Mesenteric fat pad (tissue), 1 donor: ENCODE measurements around the gene KLHL7. TPM values are rescaled to one million over a fixed set of nuclear protein-coding genes. Genes with fewer than 3 reads are reported as not detected.
"Not testable (repeated sequence)": the region's sequence is repeated elsewhere in the genome, so short reads cannot be mapped to it uniquely, and the experiment has no call there.

ENCODE experiments used
- DNase-seq: peaks from one replicate; pipeline ENCODE4 v3.0.0-alpha.2; 2020; ENCODE audit warnings: low spot score
- total RNA-seq: library from RNA; stranded (reverse); fragmentation: NEBNext Ultra II Directional; extraction: Animal tissue kit (Norgen Biotek cat#: 25700); gene quantifications from one replicate; pipeline ENCODE4 v1.2.1, GENCODE V29; 2021
- donor health status: DM: yes; HTN: yes; CAD: no.

The KLHL7 gene
- total RNA-seq, 1 donor from 2014 or later = 18.9 TPM

DNA sequence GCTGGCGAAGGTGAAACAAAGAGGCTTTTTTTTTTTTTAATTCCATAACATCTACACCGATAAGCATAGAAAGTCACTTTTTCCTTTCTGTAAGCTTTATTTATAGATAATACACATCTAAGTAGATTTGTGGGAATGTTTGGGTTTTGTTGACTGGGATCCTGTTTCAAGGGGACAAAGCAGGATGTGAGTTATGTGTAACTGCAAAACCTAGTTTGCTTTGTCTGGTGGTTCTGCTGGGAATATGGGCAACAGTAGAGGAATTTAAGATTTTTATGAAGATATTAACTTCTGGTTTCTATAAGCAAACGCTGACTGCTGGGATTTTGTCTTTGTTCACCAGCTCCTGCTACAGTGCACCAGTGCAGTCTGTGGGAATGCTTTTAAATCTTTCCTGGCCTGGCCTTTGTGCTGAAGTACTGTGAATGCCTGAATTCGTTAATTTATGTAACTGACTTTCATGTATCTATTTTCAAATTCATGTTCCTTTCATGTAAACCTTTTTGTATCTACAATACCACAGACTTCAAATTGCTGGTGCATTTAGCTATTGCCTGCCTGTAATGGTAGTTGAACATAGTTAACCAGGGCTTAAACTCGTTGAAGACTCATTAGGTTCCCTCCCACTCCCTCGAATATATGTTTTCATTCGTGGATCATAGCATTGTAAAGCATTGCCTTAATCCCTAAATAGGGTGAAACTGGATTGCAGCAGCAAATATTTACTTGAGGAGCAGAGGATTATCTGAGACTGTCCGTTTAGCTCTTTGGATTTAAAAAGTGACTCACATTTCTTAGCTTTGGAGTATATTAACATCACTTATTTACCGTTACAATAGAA is 1.5 kb downstream of the KLHL7 start:
- DNase-seq = no peak

DNA sequence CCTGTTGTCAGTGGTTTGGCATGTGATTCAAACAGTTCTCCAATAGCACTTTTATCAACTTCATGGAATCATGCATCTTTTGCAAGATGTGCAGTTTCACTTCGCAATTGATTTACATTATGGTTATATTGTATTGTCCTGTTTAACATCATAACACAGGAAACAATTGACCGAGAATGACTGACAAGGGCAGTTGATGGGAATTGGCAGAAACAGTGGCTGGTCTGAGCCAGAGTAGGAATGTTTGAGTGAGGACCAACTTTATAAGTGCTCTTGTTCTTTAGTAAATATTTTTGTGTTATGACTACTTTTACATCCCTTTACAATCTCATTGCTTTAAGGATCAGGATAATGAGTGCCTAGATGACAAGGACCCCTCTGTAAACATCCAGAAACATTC is 2.2 kb downstream of the KLHL7 start:
- DNase-seq = no peak

DNA sequence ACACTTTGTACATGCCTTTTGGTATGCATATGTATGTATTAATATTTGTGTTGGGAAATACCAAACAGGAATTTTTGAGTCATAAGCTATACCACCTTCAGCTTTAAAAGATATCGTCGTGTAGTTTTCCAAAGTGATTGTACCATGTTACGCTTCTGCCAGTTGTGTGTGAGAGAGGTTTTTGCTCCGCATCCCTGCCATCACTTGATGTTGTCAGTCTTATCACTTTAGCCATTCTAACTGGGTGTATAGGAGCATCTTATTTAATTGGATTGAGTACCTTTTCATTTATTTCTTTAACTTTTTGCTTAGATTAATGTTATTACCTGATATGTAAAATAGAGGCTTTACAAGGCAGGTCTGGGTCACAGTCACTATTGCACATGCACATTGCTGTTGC is 3.4 kb downstream of the KLHL7 start:
- DNase-seq = no peak

DNA sequence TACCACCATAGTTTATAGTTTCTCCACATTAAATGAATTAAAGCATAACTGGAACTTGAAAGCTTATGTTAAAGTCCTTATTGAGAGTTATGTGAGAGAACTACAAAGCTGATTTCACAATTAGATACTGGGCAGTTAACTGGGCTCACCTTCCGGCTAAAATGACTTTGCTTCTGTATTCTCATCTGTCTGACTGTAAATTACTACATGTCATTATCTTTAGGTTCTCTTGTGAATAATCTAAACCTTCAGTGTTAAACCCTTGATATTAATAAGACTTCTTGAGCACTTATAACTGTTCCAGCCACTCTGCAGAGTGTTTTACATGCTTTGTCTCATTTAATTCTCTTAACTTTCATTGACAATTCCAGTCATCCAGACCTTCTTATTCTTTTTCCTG is 3.9 kb downstream of the KLHL7 start:
- no peak for DNase-seq

DNA sequence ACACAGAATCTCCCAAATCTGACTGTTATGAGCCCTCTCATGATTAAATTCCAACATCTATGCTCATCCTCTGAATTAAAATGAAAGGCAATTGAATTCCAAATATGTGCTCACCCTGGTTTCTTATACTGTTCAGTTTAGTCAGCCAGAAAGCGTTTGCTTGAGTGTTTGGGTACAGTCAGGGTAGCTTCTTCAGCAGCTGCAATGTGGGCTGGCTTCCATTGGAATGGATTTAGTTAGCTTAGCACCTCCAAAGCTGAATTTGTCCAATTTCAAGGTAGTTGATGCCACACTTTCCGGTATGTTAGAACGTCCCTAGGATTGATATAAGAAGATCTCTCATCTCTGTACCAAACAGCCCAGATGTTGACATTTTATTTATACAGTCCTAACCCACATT is 9.3 kb downstream of the KLHL7 start:
- no peak for DNase-seq

DNA sequence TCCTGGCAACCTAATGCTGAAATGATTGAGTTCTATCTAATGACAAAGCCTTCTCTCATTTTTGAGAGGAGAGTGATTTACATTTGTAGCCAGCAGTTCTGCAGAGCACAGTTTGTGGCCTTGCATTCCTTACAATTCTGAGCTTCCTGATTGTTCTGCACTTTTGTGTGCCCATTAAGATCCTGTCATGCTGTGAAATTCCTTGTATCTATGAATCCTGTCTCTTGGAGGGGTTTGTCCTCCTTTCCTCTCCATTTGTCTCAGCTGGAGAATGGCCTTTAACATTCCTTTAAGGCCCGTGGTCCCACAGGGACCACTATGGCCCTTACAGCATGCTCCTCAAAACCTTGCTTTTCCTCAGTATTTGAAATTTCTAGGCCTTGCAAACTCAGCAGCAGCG is 10.4 kb downstream of the KLHL7 start:
- DNase-seq = no peak

DNA sequence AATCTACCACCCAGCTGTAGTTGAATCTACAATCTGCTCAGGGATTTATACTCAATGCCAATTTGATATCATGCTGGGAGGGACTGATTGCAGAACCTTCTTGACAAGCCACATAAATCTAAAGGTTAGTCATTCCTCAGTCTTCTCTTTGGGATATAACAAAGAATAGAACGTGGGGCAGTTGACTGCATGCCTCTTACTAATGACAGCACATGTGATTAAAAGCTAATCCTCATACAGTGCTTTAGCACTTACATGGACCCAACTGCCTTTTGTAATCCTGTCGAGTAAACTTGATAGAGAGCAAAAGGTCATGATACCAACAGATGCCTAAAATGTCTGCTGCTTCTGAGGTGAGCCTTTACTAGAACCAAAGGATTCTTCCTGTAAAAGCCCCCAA is 12.3 kb downstream of the KLHL7 start:
- DNase-seq = no peak

DNA sequence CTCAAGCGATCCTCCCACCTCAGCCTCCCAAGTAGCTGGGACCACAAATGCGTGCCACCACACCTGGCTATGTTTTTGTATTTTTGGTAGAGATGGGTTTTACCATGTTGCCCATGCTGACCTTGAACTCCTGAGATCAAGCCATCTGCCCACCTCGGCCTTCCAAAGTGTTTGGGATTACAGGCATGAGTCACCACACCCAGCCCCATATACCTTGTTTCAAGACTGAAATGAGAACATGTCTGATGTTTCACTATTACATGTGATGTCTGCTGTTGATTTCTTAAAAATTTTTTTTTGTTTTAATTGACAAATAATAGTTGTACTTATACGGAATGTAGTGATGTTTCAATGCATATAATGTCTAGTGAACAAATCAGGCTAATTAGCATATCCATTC is 14.5 kb downstream of the KLHL7 start:
- no peak for DNase-seq

DNA sequence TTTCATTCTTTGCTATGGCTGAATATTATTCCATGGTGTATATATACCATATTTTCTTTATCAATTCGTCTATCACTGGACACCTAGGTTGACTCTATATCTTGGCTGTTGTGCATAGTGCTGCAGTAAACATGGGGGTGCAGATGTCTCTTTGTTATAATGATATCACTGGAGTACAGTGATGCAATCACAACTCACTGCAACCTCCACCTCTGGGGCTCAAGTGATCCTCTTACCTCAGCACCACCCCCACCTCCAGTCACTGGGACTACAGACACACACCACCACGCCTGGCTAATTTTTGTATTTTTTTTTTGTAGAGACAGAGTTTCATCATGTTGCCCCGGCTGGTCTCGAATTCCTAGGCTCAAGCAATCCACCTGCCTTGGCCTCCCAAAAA is 15.6 kb downstream of the KLHL7 start:
- no peak for DNase-seq

DNA sequence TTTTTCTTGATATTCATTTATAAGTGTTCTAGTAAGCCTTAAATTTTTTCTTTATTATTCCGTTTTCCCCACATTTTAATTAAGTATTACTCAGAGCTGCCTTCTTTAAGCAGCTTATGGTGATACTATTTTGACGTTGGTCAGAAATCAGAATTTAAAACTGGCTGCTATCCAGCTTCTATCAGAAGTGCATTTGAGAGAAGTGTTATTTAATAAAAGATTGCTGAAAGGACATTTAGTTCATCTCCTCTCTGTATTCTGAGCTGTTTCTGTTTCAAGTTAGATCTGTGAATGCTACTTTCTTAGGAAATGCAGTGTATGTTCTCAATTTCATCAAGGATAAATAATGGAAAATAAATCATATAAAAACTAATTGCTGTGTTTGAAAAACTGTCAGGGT is 17.4 kb downstream of the KLHL7 start:
- DNase-seq = no peak

DNA sequence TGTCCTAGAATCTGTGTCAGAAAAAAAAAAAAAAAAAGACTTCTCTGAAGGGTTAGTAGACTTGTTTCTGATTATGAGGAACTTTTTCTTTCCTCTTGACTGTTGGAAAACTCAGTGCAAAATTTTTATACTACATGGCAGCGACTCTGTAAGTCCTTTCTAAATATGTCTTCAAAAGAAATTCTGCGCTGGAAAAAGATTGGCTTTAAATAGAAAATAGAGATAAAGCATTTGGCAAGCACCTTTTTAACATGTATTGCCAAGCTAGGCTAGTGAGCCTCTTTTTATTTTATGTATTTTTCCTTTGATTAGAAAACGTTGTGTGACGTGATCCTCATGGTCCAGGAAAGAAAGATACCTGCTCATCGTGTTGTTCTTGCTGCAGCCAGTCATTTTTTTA is 17.9 kb downstream of the KLHL7 start:
- DNase-seq = no peak

DNA sequence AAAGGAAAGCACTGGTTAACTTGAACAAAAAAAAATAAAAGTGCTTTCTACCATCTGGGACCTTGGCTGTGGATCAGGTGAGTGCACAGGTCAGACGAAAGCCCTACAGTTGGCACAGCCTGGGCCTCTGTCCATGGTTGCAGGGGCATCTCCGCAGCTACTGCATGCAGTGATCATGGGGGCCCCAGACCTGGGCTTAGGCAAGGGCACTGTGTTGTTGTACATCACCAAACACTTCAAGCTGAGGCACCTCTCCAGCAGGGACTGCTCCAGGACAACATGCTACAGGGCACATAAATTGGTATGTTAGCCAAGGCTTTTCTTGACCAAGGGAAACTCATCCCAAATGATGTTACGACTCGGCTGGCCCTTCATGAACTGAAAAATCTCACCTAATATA is 23.5 kb downstream of the KLHL7 start:
- no peak for DNase-seq

DNA sequence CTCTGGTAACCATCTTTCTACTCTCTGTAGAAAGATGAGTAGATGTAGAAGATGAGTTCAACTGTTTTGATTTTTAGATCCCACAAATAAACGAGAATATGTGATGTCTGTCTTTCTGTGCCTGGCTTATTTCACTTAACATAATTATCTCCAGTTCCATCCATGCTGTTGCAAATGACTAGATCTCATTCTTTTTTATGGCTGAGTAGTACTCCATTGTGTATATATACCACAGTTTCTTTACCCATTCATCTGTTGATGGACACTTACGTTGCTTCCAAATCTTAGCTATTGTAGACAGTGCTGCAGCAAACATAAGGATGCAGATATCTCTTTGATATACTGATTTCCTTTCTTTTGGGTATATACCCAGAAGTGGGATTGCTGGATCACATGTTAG is 26.2 kb downstream of the KLHL7 start:
- not testable (repeated sequence) for DNase-seq

DNA sequence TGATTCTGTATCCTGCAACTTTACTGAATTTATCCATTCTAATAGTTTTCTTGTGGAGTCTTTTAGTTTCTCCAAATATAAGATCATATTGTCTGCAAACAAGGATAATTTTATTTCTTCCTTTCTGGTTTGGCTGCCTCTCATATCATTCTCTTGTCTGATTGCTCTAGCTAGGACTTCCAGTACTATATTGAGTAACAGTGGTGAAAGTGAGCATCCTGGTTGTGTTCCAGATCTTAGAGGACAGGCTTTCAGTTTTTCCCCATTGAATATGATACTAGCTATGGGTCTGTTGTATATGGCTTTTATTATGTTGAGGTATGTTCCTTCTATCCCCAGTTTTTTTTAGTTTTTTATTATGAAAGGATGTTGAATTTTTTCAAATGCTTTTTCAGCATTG is 28.2 kb downstream of the KLHL7 start:
- DNase-seq = no peak

DNA sequence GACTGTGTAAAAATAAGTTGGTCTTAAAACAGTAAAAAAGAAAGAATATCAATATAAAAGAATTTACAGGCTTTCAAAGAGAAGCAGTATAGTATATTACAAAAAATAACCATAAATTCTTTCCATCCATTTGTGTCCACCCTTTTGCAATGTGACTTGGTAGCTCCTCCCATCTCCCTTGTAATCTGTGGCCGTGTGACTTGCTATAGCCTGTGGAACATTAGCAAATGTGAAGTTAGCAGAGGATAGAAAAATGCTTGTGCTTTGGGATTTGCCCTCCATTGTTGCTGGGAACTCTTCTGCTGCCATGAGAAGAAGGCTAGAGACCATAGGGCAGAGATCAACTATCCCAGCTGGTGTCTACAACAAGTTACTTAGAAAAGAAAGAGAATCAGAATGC is 30.2 kb downstream of the KLHL7 start:
- no peak for DNase-seq

DNA sequence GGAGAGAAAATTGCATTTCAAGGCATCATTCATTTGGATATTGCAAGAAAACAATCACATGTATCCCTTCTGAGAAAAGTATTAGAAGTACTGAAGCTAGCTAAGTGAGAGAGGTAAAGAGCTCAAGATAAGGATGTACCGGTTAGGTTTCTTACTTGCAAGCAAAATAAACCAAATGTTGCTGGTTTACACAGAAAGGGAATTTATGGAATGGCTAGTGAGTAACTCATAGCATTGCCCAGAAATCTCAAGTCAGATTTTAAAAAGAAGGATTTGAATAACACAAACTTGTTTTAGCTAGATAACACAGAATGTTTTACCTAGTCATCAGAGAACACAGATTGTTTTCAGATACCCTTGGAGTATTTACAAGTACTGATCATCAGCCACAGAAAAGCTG is 30.6 kb downstream of the KLHL7 start:
- DNase-seq = no peak

DNA sequence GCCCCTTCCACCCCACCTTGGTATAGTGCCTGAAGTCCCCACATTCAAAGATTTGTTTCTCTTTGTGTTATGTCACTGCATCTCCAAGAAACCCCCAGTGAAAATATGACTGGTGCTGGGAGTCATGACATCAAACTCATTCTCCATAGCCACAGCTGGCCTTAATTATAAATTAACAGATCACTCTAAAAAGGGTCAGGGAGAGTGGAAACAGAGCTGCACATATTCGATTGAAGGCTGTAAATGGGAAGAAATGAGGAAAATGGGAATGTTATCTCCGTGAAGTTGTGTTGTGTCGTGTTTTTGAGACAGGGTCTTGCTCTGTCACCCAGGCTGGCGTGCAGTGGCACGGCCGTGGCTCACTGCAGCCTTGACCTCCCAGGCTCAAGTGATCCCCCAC is 52.1 kb downstream of the KLHL7 start:
- DNase-seq = no peak

DNA sequence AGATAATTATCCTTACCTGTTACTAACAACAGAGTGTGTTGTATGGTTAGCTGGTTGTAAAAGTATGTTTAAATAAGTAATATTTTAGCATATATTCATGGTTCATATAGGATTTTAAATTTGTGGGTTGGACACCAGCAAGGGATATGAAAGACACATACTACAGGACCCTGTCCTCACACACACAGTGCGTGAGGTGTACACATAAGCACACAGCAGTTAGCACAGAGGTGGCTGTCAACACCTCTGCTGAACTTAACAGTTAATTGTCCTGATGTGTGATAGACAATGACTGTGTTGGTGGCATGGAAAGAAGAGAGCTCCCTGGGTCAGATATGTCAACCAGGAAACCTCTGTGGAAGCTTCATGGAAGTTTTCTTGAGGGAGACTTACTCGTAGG is 53.0 kb downstream of the KLHL7 start:
- DNase-seq = no peak

DNA sequence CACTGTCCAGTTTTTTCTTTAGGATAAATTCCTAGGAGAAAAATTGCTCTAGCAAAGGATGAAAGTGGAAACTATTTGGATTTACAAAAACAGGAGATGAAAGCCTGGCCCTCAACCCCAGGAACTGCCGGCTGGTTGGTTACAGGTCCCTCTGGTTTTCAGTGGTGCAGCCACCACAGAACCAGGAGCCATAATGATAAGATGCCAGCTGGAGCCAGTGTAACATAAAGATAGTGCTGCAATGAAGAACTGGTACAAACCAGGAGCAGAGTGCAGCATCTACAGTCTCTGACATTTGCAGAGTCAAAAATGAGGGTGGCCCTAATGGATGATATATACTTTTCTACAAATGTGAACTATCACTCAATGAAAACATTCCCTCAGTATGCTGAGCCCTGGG is 55.9 kb downstream of the KLHL7 start:
- no peak for DNase-seq

DNA sequence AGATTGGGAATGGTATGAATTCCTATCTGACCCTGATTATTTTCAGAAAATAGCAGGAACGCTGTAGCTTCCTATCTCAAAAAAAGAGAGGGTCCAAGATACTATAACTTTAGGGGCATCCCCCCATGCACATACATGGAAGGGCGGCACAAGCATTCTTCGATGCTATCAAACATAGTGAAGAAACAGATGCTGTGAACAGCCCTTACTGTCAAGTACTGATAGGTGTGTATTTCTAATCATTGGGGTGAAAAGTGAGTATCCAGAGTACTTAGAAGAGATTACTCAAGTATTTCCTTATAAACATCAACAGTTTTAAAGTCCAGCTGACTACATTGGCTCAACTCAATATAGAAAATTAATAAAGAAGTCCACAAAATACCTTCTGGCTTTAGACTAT is 59.3 kb downstream of the KLHL7 start:
- DNase-seq = no peak

DNA sequence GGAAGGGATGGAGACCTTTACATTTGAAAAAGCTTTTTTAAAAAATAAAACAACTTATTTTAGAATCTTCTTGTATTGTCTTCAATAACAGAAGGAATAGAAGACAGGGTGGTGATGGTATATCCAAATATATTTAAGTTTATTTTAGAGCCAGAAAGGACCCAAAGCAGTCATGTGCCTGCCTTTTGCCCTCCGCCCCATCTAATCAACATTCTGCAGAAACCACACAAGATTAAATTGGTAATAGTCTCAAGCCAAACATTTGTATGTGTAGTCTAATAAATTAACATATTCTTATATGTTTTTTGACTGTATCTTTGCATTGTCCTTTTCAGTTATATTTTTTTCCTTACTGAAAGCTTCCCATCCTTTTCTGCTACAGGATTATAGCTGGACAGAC is 59.7 kb downstream of the KLHL7 start:
- no peak for DNase-seq

DNA sequence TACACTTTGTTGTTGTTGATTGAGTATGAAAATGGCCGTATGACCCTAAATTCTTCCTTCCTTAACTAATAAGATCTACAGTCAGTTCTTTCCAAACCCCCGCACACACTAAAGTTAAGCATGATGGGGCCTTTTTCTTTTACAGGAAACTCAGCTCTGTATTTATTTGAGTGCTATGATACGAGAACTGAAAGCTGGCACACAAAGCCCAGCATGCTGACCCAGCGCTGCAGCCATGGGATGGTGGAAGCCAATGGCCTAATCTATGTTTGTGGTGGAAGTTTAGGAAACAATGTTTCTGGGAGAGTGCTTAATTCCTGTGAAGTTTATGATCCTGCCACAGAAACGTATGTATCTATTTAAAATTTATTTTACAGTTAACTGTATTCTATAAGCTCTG is 62.1 kb downstream of the KLHL7 start:
- DNase-seq = no peak

DNA sequence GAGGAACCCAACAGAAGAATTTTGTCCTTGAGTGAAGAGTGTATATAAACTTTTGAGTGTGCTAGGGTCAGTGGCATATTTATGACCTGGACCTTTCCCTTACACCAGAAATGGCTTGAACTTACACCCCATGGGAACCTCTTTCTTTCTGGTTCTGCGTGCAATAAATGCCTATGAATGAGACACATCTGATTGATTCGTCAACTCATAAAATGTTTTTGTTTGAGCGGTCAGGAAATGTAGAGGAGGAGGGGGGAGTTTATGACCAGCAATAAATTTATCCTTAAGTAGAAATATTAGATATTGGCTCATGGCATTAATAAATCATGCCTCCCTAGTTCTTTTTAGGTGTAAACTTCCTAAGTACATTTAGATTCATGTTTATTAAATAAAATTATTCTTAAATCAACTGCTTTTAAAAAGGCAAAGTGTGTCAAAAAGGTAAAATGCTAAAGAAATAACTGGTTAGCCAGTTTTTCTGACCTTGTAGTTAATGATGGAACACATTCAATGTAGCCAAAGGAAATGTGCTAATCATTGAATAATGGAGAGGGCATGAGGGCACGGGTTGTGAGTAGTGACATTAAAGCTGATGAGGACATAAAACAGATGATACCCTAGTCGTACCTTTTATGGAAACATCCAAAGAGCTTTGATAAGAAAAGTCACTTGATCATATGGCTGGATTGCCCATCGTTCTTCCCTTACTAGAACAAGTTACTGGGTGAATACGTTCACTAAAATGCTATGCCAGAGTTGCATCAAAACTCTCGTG is 62.7 kb downstream of the KLHL7 start:
- DNase-seq = no peak
